Central memory CD8-positive, alpha-beta T cell (primary cell): ENCODE measurements around the gene ZSWIM6.

Experiments
- ATAC-seq: fragments of 150-1000 bp; cut with Tn5 transposase; replicated peaks from 2 replicates; pipeline ENCODE4 v1.10.0; 2022; ENCODE audit warnings: mild to moderate bottlenecking, moderate FRiP score, moderate number of reproducible peaks; ENCODE audit not compliant: poor library complexity, severe bottlenecking; ENCODE audit errors: extremely low read depth
- DNase-seq, 2 donors: peaks; one replicate each; pipeline ENCODE4 v3.0.0; 2021; ENCODE audit warnings: low spot score in 2 of 2
- H3K27ac Mint-ChIP-seq: one replicate; pipeline ENCODE4 v1.8.0; 2022; ENCODE audit warnings: low read depth, mild to moderate bottlenecking, moderate library complexity, mixed read lengths
- H3K27me3 Mint-ChIP-seq: one replicate; pipeline ENCODE4 v1.8.0; 2022; ENCODE audit warnings: mixed read lengths
- H3K36me3 Mint-ChIP-seq: one replicate; pipeline ENCODE4 v1.8.0; 2022; ENCODE audit warnings: mild to moderate bottlenecking, moderate library complexity, mixed read lengths; ENCODE audit not compliant: insufficient read depth
- H3K4me1 Mint-ChIP-seq: one replicate; pipeline ENCODE4 v1.8.0; 2022; ENCODE audit warnings: mixed read lengths
- H3K4me3 Mint-ChIP-seq: one replicate; pipeline ENCODE4 v1.8.0; 2022; ENCODE audit warnings: mild to moderate bottlenecking, moderate library complexity, mixed read lengths
- H3K9me3 Mint-ChIP-seq: one replicate; pipeline ENCODE4 v1.8.0; 2022; ENCODE audit warnings: mixed read lengths

ZSWIM6 gene

DNA sequence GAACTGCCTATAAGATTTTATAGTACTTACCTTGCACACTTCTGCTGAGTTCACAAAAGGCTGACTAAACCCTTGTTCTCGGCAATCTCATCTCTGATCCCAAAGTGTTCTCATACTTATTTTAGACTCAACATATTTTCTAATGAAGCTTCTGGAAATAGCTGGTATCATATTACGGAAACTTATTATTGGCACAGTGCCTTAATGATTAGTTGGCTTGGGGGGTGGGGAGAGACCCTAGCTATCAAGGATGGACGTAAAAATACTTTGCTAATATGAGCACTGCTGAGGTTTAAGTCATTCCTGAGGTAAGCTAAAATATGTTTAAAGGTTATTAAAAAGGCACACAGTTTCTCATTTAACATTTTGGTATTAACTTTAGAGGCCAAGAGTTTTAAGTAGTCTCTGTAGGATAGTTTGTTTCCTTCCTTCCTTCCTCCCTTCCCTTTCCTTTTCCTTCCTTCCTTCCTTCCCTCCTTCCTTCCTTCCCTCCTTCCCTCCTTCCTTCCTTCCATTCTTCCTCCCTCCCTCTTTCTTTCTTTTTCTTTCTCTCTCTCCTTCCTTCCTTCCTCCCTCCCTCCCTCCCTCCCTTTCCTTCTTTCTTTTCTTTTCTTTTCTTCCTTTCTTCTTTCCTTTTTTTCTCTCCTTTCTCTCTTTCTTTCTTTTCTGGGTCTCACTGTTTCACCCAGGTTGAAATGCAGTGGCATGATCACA is 31.5 kb downstream of the ZSWIM6 start:
- peaks cover 6% of the 10 kb centered on the region for H3K36me3 Mint-ChIP-seq
- H3K4me1 Mint-ChIP-seq: peaks cover 27% of the 10 kb centered on the region
- peak overlapping the region; percentile 75 for H3K27ac Mint-ChIP-seq
- H3K4me3 Mint-ChIP-seq: no peak overlapping the region
- H3K27me3 Mint-ChIP-seq: no peaks in the 10 kb centered on the region
- ATAC-seq (no peak), DNase-seq (no peak)
- H3K9me3 Mint-ChIP-seq: no peaks in the 10 kb centered on the region

GRCh38 chr5:61366497-61367240 is 34.6 kb downstream of the ZSWIM6 start:
- Mint-ChIP-seq H3K27ac (no peak overlapping the region), H3K36me3 (peaks cover 6% of the 10 kb centered on the region), H3K9me3 (no peaks in the 10 kb centered on the region), H3K4me3 (no peak overlapping the region), H3K4me1 (peaks cover 10% of the 10 kb centered on the region), H3K27me3 (no peaks in the 10 kb centered on the region)
- DNase-seq (no peak), ATAC-seq (no peak)

- Mint-ChIP-seq H3K4me1 (peaks cover 8% of the 10 kb centered on the region), H3K4me3 (no peak overlapping the region), H3K27me3 (no peaks in the 10 kb centered on the region), H3K9me3 (no peaks in the 10 kb centered on the region), H3K36me3 (peaks cover 2% of the 10 kb centered on the region), H3K27ac (no peak overlapping the region)
- DNase-seq: no peak
- no peak for ATAC-seq
Measured at GRCh38 chr5:61370506-61370905, 38.4 kb downstream of the ZSWIM6 start.

GRCh38 chr5:61371474-61371873 is 39.4 kb downstream of the ZSWIM6 start:
- Mint-ChIP-seq H3K4me1 (peaks cover 8% of the 10 kb centered on the region), H3K36me3 (peaks cover 2% of the 10 kb centered on the region), H3K4me3 (no peak overlapping the region), H3K27me3 (no peaks in the 10 kb centered on the region), H3K27ac (no peak overlapping the region), H3K9me3 (no peaks in the 10 kb centered on the region)
- ATAC-seq (no peak), DNase-seq (no peak)

DNA sequence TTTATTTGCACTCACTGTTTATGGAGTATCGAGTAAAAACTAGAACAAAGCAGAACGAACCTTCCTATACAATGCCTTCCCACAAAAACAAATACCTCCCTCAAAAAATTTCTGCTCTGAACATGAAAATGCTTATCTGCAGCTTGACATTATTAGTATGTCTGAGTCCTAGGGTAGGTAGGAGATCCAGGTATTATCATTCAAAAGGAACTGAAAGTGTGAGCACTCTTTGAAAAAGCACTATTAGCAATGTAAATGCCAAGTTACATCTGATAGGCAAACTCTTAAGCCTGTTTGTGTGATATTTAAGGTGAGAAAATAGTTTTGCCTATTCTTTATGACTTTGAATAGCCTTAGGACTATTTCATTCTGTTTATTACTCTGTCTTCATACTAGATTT is 47.6 kb downstream of the ZSWIM6 start:
- peaks cover 2% of the 10 kb centered on the region for H3K36me3 Mint-ChIP-seq
- peaks cover 13% of the 10 kb centered on the region for H3K4me1 Mint-ChIP-seq
- H3K27me3 Mint-ChIP-seq: no peaks in the 10 kb centered on the region
- DNase-seq (no peak), ATAC-seq (no peak)
- no peak overlapping the region for H3K27ac Mint-ChIP-seq
- H3K9me3 Mint-ChIP-seq: no peaks in the 10 kb centered on the region
- H3K4me3 Mint-ChIP-seq: no peak overlapping the region

DNA sequence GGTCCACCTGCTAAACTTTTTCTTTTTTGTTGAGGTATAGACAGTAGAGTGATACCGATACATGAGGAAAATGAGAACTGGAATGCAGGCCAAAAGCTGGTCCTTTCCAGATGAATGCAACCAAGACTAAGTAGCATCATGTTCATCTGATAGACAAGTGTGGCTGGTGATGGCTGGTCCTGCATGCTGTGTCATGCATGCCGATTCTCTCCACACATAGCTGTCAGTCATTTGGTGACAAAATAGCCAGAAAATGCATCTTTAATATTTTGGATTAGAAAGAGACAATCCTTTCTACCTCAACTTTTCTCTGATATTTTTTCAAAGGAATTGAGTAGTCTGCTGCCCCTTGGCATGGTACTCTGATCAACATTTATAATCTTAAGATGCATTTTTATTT is 49.9 kb downstream of the ZSWIM6 start:
- Mint-ChIP-seq H3K27ac (no peak overlapping the region), H3K9me3 (no peaks in the 10 kb centered on the region), H3K27me3 (no peaks in the 10 kb centered on the region), H3K4me3 (no peak overlapping the region), H3K4me1 (peaks cover 24% of the 10 kb centered on the region), H3K36me3 (no peaks in the 10 kb centered on the region)
- no peak for DNase-seq
- no peak for ATAC-seq

DNA sequence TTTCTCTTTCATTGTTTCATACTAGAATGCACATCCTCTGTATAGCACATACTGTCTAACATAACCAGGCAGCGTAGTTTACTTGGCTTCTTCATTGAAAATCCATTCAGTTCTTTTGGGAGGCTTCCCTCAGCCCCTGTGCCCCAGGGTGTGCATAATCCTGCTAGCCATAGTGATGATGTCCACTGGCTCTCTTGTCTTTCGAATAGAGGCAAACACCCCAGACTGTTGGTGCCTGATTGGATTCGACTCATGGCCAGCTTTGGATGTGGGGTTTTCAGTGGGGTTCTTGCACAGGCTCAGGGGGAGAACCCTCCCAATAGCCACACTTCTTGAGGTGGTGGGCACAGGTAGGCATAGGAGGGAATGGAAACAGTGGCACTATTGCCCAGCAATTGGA is 53.6 kb downstream of the ZSWIM6 start:
- Mint-ChIP-seq H3K4me3 (no peak overlapping the region), H3K27ac (no peak overlapping the region), H3K4me1 (peaks cover 21% of the 10 kb centered on the region), H3K36me3 (no peaks in the 10 kb centered on the region), H3K27me3 (no peaks in the 10 kb centered on the region), H3K9me3 (no peaks in the 10 kb centered on the region)
- DNase-seq (no peak), ATAC-seq (no peak)

DNA sequence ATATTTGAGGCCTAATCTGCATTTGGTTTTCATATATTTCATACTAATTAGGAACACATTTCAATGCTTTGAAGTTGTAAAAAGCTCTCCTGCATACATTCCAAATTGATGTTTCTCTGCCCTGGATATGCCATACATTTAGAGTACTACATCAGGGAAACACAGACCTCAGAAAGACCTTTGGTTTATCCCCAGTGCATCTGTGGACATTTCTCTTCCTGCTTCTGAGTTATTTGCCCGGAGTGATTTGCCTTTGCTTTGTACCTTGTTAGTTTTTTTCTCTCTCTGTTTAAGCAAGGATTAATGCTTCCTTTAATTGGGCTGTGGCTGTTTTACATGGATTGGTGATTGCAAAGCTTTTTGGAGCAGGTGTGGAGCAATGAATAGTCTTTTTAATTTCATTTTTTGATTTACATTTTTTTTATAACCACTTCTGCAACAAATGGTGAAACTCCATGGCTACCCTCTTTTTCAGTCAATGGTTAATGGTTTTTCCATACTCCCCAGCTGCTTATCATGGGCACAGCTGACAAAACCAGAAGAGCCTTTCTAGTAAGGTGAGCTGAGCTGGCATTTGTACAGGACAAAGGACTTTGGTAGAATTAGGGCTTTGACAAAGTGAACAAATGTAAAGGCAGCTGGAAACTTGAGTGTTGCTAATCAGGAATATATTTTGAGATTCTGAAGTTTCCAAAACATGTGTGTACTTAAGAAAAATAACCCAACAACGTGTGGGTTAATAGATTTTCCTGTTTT is 54.2 kb downstream of the ZSWIM6 start:
- no peaks in the 10 kb centered on the region for H3K9me3 Mint-ChIP-seq
- H3K4me3 Mint-ChIP-seq: no peak overlapping the region
- H3K27me3 Mint-ChIP-seq: no peaks in the 10 kb centered on the region
- H3K4me1 Mint-ChIP-seq: peaks cover 21% of the 10 kb centered on the region
- no peak overlapping the region for H3K27ac Mint-ChIP-seq
- DNase-seq: no peak
- no peak for ATAC-seq
- H3K36me3 Mint-ChIP-seq: no peaks in the 10 kb centered on the region

DNA sequence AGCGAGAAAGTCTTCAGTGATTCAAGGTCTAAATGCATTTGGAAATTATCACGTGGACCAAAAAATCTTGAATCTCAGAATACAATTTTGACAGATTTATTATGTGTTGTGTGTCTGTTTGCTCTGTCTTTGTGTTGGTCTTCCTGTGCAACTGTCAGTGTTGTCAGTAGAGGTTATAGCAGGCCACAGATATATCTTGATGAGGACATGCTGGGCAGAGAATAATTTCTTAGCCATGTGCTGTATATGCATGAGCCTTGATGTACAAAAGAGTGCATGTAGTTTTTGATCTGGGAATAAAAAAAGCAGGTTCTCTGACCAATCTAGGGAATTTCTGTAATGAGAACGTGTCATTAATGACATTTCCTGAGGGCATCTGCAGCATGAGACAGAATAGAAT is 57.6 kb downstream of the ZSWIM6 start:
- no peaks in the 10 kb centered on the region for H3K36me3 Mint-ChIP-seq
- no peaks in the 10 kb centered on the region for H3K9me3 Mint-ChIP-seq
- H3K27ac Mint-ChIP-seq: no peak overlapping the region
- no peaks in the 10 kb centered on the region for H3K27me3 Mint-ChIP-seq
- no peak for DNase-seq
- ATAC-seq: no peak
- H3K4me3 Mint-ChIP-seq: no peak overlapping the region
- peaks cover 19% of the 10 kb centered on the region for H3K4me1 Mint-ChIP-seq

- H3K27me3 Mint-ChIP-seq: no peaks in the 10 kb centered on the region
- no peak overlapping the region for H3K4me3 Mint-ChIP-seq
- no peak overlapping the region for H3K27ac Mint-ChIP-seq
- no peak for DNase-seq
- no peak for ATAC-seq
- H3K36me3 Mint-ChIP-seq: peaks cover 1% of the 10 kb centered on the region
- H3K4me1 Mint-ChIP-seq: peaks cover 21% of the 10 kb centered on the region
- no peaks in the 10 kb centered on the region for H3K9me3 Mint-ChIP-seq
Measured at GRCh38 chr5:61394078-61394704, 62.1 kb downstream of the ZSWIM6 start.

DNA sequence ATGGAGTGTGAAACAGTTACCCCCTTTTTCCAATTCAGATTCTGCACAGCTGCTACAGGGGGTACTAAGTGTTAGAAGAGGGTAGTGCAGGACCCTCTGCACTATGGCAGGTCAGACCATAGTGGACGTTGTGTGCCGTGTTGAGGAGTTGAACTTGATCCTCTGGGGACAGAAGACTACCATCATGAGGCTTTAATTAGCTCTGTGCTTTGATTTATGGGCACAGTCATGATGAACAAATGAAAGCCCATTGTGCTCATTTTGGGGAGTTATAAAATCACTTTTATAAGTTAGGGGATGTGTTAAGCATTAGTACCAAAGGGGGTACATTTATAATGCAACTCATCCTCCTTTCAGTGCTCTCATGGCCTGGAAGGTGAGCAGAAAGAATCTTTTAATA is 62.7 kb downstream of the ZSWIM6 start:
- DNase-seq: no peak
- Mint-ChIP-seq H3K9me3 (no peaks in the 10 kb centered on the region), H3K4me1 (peaks cover 21% of the 10 kb centered on the region), H3K4me3 (no peak overlapping the region), H3K27ac (no peak overlapping the region), H3K27me3 (no peaks in the 10 kb centered on the region), H3K36me3 (peaks cover 1% of the 10 kb centered on the region)
- ATAC-seq: no peak

GRCh38 chr5:61397238-61397637 is 65.2 kb downstream of the ZSWIM6 start:
- Mint-ChIP-seq H3K27ac (no peak overlapping the region), H3K4me1 (peaks cover 41% of the 10 kb centered on the region), H3K27me3 (no peaks in the 10 kb centered on the region), H3K36me3 (peaks cover 3% of the 10 kb centered on the region), H3K4me3 (no peak overlapping the region), H3K9me3 (no peaks in the 10 kb centered on the region)
- no peak for ATAC-seq
- no peak for DNase-seq
